Umbilical cord (tissue), 1 donor: ENCODE results near the gene NPIPA2. TPM values are rescaled to one million over a fixed set of nuclear protein-coding genes. Genes with fewer than 3 reads are reported as not detected.

ENCODE experiments used
- total RNA-seq: library from RNA; depleted of rRNA; stranded (reverse); fragments of >200 nt; gene quantifications from one replicate; pipeline ENCODE4 v1.2.3, GENCODE V29; 2014; ENCODE audit warnings: low replicate concordance; ENCODE audit not compliant: insufficient read depth

NPIPA2 gene
- total RNA-seq, 1 donor from 2014 or later, result 0.96 TPM

Other genes starting within 250 kb of the NPIPA2 start
- 27.0 TPM for gene PARN, start 112.3 kb upstream of the NPIPA2 start, total RNA-seq
- 85.9 TPM for gene BFAR, start 109.6 kb upstream of the NPIPA2 start, total RNA-seq
- not detected for gene PLA2G10, start 48.2 kb upstream of the NPIPA2 start, total RNA-seq
- gene NPIPA3, start 39.1 kb upstream of the NPIPA2 start, total RNA-seq, result 0.96 TPM
- 62.4 TPM for gene NOMO1, start 91.2 kb downstream of the NPIPA2 start, total RNA-seq
- gene NPIPA1, start 194.9 kb downstream of the NPIPA2 start, total RNA-seq, result 61.2 TPM
- 107 TPM for gene PDXDC1, start 232.5 kb downstream of the NPIPA2 start, total RNA-seq